22Rv1 (cell line): Measurements from ENCODE around the gene AFP.

Experiments used
- ZFX ChIP-seq: fragments of 450-650 bp; IDR thresholded peaks from 2 replicates; pipeline ENCODE4 v1.6.1; 2017; ENCODE audit warnings: antibody characterized with exemption, borderline replicate concordance
- TF ChIP-seq, protein P1 (sequence below): fragments of 450-650 bp; IDR thresholded peaks from 2 replicates; pipeline ENCODE4 v1.5.1; 2017; ENCODE audit warnings: mild to moderate bottlenecking

DNA sequence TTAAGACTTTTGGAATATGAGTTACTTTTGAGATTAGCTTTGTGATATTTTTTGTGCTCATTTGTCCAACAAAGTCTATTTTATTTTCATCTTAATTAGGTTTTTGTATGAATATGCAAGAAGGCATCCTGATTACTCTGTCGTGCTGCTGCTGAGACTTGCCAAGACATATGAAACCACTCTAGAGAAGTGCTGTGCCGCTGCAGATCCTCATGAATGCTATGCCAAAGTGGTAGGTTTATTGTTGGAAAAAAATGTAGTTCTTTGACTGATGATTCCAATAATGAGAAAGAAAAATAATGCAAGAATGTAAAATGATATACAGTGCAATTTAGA, 21.1 kb upstream of the AFP start:
- TF ChIP-seq, protein P1, sequence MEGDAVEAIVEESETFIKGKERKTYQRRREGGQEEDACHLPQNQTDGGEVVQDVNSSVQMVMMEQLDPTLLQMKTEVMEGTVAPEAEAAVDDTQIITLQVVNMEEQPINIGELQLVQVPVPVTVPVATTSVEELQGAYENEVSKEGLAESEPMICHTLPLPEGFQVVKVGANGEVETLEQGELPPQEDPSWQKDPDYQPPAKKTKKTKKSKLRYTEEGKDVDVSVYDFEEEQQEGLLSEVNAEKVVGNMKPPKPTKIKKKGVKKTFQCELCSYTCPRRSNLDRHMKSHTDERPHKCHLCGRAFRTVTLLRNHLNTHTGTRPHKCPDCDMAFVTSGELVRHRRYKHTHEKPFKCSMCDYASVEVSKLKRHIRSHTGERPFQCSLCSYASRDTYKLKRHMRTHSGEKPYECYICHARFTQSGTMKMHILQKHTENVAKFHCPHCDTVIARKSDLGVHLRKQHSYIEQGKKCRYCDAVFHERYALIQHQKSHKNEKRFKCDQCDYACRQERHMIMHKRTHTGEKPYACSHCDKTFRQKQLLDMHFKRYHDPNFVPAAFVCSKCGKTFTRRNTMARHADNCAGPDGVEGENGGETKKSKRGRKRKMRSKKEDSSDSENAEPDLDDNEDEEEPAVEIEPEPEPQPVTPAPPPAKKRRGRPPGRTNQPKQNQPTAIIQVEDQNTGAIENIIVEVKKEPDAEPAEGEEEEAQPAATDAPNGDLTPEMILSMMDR: no peak
- TF ChIP-seq ZFX: no peak
